HepG2 (cell line): ENCODE measurements around the gene B3GNT5. TPM values are rescaled to one million over a fixed set of nuclear protein-coding genes. Genes with fewer than 3 reads are reported as not detected.

ENCODE experiments used
- DPF2 ChIP-seq: sonication (generic); formaldehyde crosslinking; IDR thresholded peaks from 2 replicates; pipeline ENCODE4 v1.4.0; 2020; ENCODE audit warnings: mild to moderate bottlenecking, low read depth, missing genetic modification reagents, borderline replicate concordance
- FOSL2 ChIP-seq: sonication (generic); formaldehyde crosslinking; IDR thresholded peaks from 2 replicates; pipeline ENCODE4 v1.4.0; 2020; ENCODE audit warnings: missing genetic modification reagents
- KLF13 ChIP-seq: sonication (generic); formaldehyde crosslinking; IDR thresholded peaks from 2 replicates; pipeline ENCODE4 v1.4.0; 2020; ENCODE audit warnings: mild to moderate bottlenecking, missing genetic modification reagents
- NAIF1 ChIP-seq: sonication (generic); formaldehyde crosslinking; IDR thresholded peaks from 2 replicates; pipeline ENCODE4 v1.5.0; 2020; ENCODE audit warnings: mild to moderate bottlenecking, missing genetic modification reagents, borderline replicate concordance
- POLR2G ChIP-seq: fragments of 200-400 bp; formaldehyde crosslinking; IDR thresholded peaks from 2 replicates; pipeline ENCODE4 v1.6.1; 2018; ENCODE audit warnings: mild to moderate bottlenecking, low read depth, low read length, moderate library complexity
- REXO4 ChIP-seq: sonication (generic); formaldehyde crosslinking; IDR thresholded peaks from 2 replicates; pipeline ENCODE4 v1.8.0; 2022; ENCODE audit warnings: missing genetic modification reagents, mild to moderate bottlenecking, borderline replicate concordance
- SNAI1 ChIP-seq: sonication (generic); formaldehyde crosslinking; IDR thresholded peaks from 2 replicates; pipeline ENCODE4 v1.5.0; 2020; ENCODE audit warnings: mild to moderate bottlenecking, missing genetic modification reagents, borderline replicate concordance
- TRIM24 ChIP-seq: sonication (generic); formaldehyde crosslinking; IDR thresholded peaks from 2 replicates; pipeline ENCODE4 v1.8.0; 2022; ENCODE audit warnings: mild to moderate bottlenecking, missing genetic modification reagents
- ZBTB8A ChIP-seq: sonication (generic); formaldehyde crosslinking; IDR thresholded peaks from 2 replicates; pipeline ENCODE4 v1.4.0; 2020; ENCODE audit warnings: mild to moderate bottlenecking, low read depth, missing genetic modification reagents, borderline replicate concordance
- ZNF180 ChIP-seq: sonication (generic); formaldehyde crosslinking; IDR thresholded peaks from 2 replicates; pipeline ENCODE4 v1.4.0; 2020; ENCODE audit warnings: low read depth, missing genetic modification reagents, borderline replicate concordance
- ZNF44 ChIP-seq: sonication (generic); formaldehyde crosslinking; IDR thresholded peaks from 2 replicates; pipeline ENCODE4 v1.5.1; 2020; ENCODE audit warnings: mild to moderate bottlenecking, missing genetic modification reagents
- ZNF616 ChIP-seq: sonication (generic); formaldehyde crosslinking; IDR thresholded peaks from 2 replicates; pipeline ENCODE4 v1.5.0; 2020; ENCODE audit warnings: low read depth, mild to moderate bottlenecking, missing genetic modification reagents
- ZNF660 ChIP-seq: sonication (generic); formaldehyde crosslinking; IDR thresholded peaks from 2 replicates; pipeline ENCODE4 v1.5.1; 2020; ENCODE audit warnings: mild to moderate bottlenecking, low read depth, missing genetic modification reagents, borderline replicate concordance
- ZSCAN25 ChIP-seq: sonication (generic); formaldehyde crosslinking; IDR thresholded peaks from 2 replicates; pipeline ENCODE4 v1.8.0; 2022; ENCODE audit warnings: mild to moderate bottlenecking, missing genetic modification reagents
- polyA plus RNA-seq, 8 experiments: library from polyadenylated mRNA; depleted of rRNA in 3 of 8; stranded (reverse) in 7 of 8; unstranded in 1 of 8; fragments of >200 nt; fragmentation: Illumina TruSeq in 4 of 8; extraction: Trizol in 4 of 8; gene quantifications; 2 replicates each; pipeline versions ENCODE4 v1.2.1 to v1.2.3, GENCODE V29; 2011 to 2016; ENCODE audit warnings: low read depth in 4 of 8, missing spikeins in 1 of 8, mixed read lengths in 1 of 8; ENCODE audit not compliant: insufficient read depth in 1 of 8
- total RNA-seq, 5 experiments: library from RNA; depleted of rRNA; stranded (reverse); fragments of >200 nt; fragmentation: Illumina TruSeq; extraction: Trizol; gene quantifications; 2 replicates each; pipeline ENCODE4 v1.2.3, GENCODE V29; 2016; ENCODE audit warnings: low read depth in 1 of 5
- TF ChIP-seq, protein P1 (sequence below): sonication (generic); formaldehyde crosslinking; conservative IDR thresholded peaks from 2 replicates; pipeline ENCODE4 v1.8.0; 2022; ENCODE audit warnings: low read depth, missing genetic modification reagents
- TF ChIP-seq, protein P2 (sequence below): sonication (generic); formaldehyde crosslinking; IDR thresholded peaks from 2 replicates; pipeline ENCODE4 v1.4.0; 2020; ENCODE audit warnings: missing genetic modification reagents, low read depth, mild to moderate bottlenecking, borderline replicate concordance
- TF ChIP-seq, protein P3 (sequence below): sonication (generic); formaldehyde crosslinking; IDR thresholded peaks from 2 replicates; pipeline ENCODE4 v1.4.0; 2020; ENCODE audit warnings: mild to moderate bottlenecking, missing genetic modification reagents
- TF ChIP-seq, protein P4 (sequence below): sonication (generic); formaldehyde crosslinking; IDR thresholded peaks from 2 replicates; pipeline ENCODE4 v1.4.0; 2020; ENCODE audit warnings: missing genetic modification reagents
- TF ChIP-seq, protein P5 (sequence below): sonication (generic); formaldehyde crosslinking; IDR thresholded peaks from 2 replicates; pipeline ENCODE4 v1.8.0; 2023; ENCODE audit warnings: mild to moderate bottlenecking, missing genetic modification reagents
- TF ChIP-seq, protein P6 (sequence below): IDR thresholded peaks from 2 replicates; pipeline ENCODE4 v1.6.1; 2016; ENCODE audit warnings: missing biosample characterization, missing genetic modification reagents, low read depth
- TF ChIP-seq, protein P7 (sequence below): sonication (generic); formaldehyde crosslinking; IDR thresholded peaks from 2 replicates; pipeline ENCODE4 v1.8.1; 2023; ENCODE audit warnings: mild to moderate bottlenecking, moderate library complexity, missing genetic modification reagents

B3GNT5 gene
- total and polyA plus RNA-seq, 2 of the 13 experiments (the other 11 are each of a cell fraction or from before 2014, with no cell fraction given): not detected

DNA sequence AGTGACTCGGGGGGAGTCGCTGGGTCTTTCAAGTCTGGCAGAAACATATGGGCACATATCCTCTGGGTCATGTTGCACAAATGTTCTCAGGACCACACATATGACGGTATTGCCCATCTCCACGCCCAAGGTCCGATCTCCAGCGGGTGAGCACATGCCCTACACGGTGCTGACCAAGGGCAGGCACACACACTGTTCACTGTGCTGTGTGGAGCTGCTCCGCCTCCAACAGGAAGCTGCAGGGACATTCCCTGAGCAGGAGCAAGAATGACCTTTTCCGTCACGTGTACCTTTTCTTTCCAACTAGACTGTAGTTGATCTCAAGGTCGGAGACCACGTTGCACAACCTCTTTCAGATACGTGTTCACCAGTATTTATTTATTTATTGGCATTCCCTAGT, 41.7 kb upstream of the B3GNT5 start (continued):
- TF ChIP-seq ZBTB8A (CRISPR knock-in tag): no peak
- TF ChIP-seq ZSCAN25: no peak
- no peak for TF ChIP-seq POLR2G
- no peak for TF ChIP-seq ZNF660 (CRISPR knock-in tag)
- TF ChIP-seq REXO4: no peak
- TF ChIP-seq, protein P1, sequence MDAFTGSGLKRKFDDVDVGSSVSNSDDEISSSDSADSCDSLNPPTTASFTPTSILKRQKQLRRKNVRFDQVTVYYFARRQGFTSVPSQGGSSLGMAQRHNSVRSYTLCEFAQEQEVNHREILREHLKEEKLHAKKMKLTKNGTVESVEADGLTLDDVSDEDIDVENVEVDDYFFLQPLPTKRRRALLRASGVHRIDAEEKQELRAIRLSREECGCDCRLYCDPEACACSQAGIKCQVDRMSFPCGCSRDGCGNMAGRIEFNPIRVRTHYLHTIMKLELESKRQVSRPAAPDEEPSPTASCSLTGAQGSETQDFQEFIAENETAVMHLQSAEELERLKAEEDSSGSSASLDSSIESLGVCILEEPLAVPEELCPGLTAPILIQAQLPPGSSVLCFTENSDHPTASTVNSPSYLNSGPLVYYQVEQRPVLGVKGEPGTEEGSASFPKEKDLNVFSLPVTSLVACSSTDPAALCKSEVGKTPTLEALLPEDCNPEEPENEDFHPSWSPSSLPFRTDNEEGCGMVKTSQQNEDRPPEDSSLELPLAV (CRISPR knock-in tag): no peak
- TF ChIP-seq, protein P2, sequence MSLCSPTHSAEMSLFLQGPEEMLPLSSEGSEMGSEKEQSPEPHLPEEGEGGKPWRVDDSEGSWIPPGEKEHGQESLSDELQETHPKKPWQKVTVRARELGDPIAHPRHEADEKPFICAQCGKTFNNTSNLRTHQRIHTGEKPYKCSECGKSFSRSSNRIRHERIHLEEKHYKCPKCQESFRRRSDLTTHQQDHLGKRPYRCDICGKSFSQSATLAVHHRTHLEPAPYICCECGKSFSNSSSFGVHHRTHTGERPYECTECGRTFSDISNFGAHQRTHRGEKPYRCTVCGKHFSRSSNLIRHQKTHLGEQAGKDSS (CRISPR knock-in tag): peak; percentile 72; the same call in 1 of the 2 replicates
- TF ChIP-seq, protein P3, sequence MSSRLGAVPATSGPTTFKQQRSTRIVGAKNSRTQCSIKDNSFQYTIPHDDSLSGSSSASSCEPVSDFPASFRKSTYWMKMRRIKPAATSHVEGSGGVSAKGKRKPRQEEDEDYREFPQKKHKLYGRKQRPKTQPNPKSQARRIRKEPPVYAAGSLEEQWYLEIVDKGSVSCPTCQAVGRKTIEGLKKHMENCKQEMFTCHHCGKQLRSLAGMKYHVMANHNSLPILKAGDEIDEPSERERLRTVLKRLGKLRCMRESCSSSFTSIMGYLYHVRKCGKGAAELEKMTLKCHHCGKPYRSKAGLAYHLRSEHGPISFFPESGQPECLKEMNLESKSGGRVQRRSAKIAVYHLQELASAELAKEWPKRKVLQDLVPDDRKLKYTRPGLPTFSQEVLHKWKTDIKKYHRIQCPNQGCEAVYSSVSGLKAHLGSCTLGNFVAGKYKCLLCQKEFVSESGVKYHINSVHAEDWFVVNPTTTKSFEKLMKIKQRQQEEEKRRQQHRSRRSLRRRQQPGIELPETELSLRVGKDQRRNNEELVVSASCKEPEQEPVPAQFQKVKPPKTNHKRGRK (CRISPR knock-in tag): no peak
- TF ChIP-seq, protein P4, sequence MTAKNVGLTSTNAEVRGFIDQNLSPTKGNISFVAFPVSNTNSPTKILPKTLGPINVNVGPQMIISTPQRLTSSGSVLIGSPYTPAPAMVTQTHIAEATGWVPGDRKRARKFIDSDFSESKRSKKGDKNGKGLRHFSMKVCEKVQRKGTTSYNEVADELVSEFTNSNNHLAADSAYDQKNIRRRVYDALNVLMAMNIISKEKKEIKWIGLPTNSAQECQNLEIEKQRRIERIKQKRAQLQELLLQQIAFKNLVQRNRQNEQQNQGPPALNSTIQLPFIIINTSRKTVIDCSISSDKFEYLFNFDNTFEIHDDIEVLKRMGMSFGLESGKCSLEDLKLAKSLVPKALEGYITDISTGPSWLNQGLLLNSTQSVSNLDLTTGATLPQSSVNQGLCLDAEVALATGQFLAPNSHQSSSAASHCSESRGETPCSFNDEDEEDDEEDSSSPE (CRISPR knock-in tag): no peak
- no peak for TF ChIP-seq NAIF1
- TF ChIP-seq, protein P5, sequence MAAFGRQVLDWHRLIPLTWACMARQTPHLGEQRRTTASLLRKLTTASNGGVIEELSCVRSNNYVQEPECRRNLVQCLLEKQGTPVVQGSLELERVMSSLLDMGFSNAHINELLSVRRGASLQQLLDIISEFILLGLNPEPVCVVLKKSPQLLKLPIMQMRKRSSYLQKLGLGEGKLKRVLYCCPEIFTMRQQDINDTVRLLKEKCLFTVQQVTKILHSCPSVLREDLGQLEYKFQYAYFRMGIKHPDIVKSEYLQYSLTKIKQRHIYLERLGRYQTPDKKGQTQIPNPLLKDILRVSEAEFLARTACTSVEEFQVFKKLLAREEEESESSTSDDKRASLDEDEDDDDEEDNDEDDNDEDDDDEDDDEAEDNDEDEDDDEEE (CRISPR knock-in tag): no peak
- peak; percentile 51 for TF ChIP-seq FOSL2 (CRISPR knock-in tag)
- TF ChIP-seq KLF13 (CRISPR knock-in tag): no peak
- no peak for TF ChIP-seq SNAI1
- TF ChIP-seq, protein P6, sequence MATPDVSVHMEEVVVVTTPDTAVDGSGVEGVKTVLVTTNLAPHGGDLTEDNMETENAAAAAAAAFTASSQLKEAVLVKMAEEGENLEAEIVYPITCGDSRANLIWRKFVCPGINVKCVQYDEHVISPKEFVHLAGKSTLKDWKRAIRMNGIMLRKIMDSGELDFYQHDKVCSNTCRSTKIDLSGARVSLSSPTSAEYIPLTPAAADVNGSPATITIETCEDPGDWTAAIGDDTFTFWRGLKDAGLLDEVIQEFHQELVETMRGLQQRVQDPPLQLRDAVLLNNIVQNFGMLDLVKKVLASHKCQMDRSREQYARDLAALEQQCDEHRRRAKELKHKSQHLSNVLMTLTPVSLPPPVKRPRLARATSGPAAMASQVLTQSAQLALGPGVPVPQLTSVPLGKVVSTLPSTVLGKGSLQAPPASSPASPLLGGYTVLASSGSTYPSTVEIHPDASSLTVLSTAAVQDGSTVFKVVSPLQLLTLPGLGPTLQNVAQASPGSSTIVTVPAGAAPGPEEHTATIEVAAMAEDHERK: no peak
- TF ChIP-seq TRIM24 (CRISPR knock-in tag): peak; percentile 89
- TF ChIP-seq, protein P7, sequence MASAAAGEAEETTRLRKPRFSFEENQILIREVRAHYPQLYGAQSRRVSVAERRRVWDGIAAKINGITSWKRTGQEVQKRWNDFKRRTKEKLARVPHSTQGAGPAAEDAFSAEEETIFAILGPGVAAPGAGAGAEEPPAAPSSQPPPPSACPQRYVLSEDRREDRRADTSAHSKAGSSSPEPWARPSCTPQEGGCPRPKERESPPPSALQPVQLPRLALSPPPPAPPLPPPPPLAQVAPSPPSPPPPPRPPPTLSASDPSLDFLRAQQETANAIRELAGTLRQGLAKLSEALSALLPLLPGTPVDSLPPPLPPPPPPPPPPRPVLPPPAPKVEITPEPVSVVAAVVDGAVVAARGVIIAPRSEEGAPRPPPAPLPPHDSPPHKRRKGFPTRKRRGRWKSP: peak; percentile 67; the same call in 1 of the 2 replicates
- TF ChIP-seq DPF2 (CRISPR knock-in tag): peak; percentile 44; the same call in 1 of the 2 replicates
- peak; percentile 56; the same call in 1 of the 2 replicates for TF ChIP-seq ZNF44 (CRISPR knock-in tag)
- TF ChIP-seq ZNF180 (CRISPR knock-in tag): no peak
- no peak for TF ChIP-seq ZNF616 (CRISPR knock-in tag)
